GM21619 (cell line): ENCODE data around the gene FXYD1.

ENCODE experiments used
- ATAC-seq: cut with Tn5 transposase; IDR thresholded peaks from one replicate; pipeline ENCODE4 v1.9.1; 2021; ENCODE audit not compliant: unreplicated experiment

The FXYD1 gene

DNA sequence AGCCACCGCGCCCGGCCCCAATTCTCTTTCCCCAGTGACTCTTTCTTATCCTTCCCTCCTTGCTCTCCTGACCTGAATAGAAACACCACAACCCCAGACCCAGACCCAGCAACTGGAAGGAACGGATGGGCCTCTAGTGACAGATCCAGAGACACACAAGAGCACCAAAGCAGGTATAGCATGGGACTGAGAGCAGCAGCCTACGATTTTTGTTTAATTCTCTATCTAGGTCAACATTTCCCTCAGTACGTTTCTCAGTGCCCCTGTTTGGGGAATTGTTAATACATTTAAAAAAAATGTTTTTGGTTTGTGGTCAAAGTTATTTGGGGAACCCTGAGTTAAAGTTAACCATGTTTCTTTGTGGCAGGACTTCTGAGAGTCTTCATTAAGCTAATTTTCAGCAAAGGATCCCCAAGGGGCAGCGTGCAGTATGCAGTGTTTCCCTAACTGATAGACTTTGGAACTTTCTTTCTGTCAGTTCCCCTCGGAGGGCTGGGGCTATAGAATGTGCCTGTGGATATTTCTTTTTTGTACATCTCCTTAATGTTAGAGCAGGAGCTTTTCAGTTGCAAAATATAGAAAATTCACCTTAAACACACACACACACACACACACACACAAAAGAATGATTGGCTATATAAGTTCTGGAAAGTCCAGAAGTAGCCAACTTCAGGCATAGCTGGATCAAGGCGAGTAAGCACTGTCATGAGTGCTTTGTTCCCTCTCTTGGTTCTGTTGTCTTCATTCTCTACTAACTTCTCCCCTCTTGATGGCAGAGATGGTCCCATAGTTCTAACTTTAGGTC lies 22.2 kb downstream of the FXYD1 start:
- ATAC-seq: no peak

GRCh38 chr19:35161434-35161743 lies 22.8 kb downstream of the FXYD1 start:
- ATAC-seq: no peak

- ATAC-seq: no peak
Measured at GRCh38 chr19:35162471-35163326, 24.1 kb downstream of the FXYD1 start.

- ATAC-seq: no peak
Measured at GRCh38 chr19:35164418-35164817, 25.8 kb downstream of the FXYD1 start.

DNA sequence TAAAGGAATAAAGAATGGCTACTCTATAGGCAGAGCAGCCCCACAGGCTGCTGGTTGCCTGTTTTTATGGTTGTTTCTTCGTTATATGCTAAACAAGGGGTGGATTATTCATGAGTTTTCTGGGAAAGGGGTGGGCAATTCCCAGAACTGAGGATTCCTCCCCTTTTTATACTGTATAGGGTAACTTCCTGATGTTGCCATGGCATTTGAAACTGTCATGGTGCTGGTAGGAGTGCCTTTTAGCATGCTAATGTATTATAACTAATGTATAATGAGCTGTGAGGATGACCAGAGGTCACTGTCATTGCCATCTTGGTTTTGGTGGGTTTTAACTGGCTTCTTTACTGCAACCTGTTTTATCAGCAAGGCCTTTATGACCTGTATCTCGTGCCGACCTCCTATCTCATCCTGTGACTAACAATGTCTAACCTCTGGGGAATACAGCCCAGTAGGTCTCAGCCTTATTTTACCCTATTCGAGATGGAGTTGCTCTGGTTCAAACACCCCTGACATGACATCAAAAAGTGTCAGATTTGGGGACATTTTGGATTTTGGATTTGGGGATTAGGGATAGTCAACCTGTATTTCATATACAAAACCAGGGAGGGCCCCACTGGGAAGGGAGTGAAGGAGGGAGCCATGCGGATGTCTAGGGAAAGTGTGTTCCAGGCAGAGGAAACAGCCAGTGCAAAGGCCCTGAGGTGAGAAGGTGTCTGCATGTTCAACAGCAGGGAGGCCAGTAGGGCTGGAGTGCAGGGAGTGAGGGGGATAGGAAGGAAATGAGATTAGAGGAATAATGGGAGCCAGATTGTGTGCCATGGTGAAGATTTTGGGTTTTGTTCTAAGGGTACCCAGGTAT lies 26.8 kb downstream of the FXYD1 start:
- no peak for ATAC-seq

GRCh38 chr19:35166100-35167063 lies 27.8 kb downstream of the FXYD1 start:
- no peak for ATAC-seq

DNA sequence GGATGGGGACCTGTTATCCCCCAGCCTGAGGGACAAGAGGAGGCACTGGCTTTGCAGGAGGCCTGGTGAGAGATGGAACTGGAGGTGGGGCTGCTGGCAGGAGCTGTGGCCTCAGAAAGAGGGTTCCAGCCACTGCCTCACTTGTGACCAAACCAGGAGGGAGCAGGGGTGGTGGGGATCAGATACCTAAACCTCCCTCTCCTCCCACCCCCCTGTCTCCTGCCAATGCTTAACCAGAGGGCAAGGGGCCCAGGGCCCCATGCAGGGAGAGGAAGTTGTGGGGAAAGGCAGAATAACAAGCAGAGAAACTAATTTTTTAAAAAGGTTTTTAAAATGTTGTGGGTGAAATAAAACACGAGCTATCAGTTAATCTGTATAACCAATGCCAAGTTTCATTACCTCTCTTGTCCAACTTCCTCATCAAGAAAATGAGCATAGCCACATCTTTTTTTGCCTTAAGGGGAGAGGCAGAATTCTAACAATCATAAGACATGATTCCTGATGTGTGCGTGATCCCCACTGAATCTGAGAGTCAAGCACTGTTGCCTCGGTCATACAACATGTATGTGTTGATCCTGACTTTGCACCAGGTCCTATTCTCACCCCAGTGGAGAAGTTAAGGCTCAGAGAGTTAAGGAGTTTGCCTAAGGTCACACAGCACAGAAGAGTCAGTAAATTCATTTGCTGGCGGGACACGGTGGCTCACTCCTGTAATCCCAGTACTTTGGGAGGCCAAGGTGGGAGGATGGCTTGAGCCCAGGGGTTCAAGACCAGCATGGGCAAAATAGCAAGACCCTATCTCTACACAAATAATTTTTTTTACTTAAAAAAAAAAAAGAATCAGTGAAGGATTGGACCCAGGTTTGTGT lies 28.9 kb downstream of the FXYD1 start:
- no peak for ATAC-seq

- no peak for ATAC-seq
Measured at GRCh38 chr19:35168196-35168595, 29.6 kb downstream of the FXYD1 start.

DNA sequence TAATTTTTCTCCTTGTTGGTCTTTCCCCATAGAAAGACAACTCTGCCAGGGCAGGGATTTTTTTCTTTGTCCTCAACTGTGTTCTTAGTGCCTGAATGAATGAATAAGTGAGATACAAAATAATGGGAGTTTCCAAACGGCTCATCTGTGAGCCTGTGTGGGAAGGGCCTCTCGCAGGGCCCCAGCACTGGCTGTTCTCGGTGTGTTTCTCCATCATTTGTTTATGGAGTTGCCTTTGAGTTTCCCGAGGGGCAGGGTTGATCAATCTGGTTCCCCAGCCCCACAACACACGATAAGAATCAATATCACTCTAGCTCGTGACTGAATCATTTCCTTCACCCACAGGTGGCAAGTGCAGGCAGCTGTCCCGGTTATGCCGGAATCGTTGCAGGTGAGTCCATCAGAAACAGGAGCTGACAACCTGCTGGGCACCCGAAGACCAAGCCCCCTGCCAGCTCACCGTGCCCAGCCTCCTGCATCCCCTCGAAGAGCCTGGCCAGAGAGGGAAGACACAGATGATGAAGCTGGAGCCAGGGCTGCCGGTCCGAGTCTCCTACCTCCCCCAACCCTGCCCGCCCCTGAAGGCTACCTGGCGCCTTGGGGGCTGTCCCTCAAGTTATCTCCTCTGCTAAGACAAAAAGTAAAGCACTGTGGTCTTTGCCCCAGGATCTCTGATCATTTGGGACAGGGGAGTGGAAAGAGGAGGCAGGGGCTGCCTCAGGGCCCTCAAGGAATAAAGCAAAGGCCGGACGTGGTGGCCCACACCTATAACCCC lies 30.8 kb downstream of the FXYD1 start:
- ATAC-seq: no peak

DNA sequence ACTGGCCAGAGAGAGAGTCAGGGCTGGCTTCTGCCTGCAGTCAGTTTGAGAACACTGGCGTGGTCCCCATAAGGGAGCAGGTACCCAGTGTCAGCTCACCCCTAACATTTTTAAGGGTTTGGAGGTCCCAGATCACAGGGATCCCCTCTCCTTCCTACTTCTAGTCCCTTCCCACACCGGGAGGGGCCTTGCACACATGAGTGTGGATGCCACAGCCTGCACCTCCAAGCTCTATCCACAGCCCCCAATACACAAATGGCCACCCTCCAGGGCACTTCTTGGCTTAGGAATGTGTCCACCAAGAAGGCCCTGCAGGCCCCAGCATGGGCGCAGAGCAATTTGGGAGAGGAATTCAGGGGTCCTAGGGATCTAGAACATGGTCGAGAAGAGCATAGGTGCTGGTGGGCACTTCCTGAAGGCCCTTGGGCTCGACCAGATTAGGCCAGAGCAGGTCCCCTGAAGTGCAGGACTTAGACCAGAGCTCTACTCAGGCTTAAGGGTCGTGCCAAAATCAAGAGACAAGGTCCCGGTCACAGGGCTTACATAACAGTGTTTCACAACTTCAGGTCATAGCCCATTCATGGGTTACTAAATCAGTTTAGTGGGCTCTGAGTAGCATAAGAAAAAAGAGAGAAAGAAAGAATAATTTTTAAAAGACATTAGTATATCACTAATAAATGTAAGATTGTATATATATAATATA lies 31.9 kb downstream of the FXYD1 start:
- no peak for ATAC-seq

- ATAC-seq: no peak
Measured at GRCh38 chr19:35171730-35172129, 33.1 kb downstream of the FXYD1 start.

DNA sequence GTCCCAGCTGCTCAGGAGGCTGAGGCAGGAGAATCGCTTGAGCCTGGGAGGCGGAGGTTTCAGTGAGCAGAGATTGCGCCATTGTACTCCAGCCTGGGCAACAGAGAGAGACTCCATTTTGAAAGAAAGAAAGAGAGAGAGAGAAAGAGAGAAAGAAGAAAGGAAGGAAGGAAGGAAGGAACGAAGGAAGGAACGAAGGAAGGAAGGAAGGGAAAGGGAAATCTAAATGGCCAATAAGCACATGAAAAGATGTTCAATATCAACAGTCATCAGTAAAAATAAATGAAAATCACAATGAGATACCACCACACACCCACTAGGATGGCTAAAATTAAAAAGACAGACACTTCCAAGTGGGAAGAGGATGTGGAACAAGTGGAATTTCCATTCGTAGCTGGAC lies 35.6 kb downstream of the FXYD1 start:
- no peak for ATAC-seq

- ATAC-seq: no peak
Measured at GRCh38 chr19:35176181-35176570, 37.6 kb downstream of the FXYD1 start.

GRCh38 chr19:35177377-35178274 lies 39.0 kb downstream of the FXYD1 start:
- no peak for ATAC-seq

DNA sequence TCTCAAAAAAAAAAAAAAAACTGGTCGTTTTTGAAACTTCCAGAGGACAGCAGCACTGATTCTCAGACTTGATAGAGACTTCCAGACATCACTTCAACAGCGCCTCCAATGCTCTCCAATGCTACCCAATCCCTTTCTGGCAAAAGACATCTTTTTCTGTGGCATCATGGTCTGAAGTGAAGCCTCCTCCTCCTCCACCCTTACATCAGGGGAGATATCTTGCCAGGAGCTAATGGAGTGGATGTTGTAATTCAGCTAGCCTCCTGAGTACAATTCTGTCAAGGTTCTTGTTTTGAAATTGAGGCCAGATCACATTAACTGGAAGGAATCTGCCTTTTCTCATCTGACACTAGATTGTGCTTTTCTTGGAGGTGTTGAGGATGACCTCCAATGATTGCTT lies 40.1 kb downstream of the FXYD1 start:
- ATAC-seq: no peak

DNA sequence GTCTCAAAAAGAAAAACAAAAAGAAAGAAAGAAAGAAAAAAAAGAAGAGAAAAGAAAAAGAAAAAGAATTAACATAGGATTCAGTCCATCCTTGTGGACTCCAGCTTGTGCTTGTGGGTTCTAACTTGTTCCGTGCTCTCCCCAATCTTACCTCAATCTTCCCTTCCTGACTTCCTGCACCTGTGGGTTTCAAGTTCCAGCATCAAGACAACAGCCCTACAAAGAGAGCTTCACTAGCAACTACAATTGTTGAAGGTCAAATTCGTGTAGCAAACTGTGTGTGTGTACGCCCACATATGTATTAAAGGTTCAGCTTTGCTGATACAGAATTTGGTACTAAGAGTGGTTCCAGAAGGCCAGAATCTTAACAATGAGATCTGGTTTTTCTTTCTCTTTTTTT lies 41.2 kb downstream of the FXYD1 start:
- no peak for ATAC-seq

DNA sequence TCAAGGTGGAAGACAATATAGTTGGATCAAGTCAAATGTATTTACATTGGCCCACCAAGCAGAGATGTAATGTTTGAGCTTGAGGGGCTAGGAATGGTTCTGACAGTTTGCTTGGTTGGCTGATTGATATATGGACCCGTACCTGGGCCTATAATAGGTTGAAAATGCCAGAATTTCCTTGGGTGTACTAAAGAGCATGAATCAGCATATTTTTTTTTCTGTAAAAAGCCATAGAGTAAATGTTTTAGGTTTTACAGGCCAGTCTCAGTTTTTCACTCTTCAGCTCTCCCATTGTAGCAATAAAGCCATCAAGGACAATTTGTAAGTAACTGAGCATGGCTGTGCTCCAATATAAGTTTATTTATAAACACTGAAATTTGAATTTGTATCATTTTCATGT lies 42.8 kb downstream of the FXYD1 start:
- ATAC-seq: no peak
